ENCODE results near the gene EPS8L1.
A peak's percentile ranks its signal among the peaks of the same experiment; 100 is the strongest.

The EPS8L1 gene

DNA sequence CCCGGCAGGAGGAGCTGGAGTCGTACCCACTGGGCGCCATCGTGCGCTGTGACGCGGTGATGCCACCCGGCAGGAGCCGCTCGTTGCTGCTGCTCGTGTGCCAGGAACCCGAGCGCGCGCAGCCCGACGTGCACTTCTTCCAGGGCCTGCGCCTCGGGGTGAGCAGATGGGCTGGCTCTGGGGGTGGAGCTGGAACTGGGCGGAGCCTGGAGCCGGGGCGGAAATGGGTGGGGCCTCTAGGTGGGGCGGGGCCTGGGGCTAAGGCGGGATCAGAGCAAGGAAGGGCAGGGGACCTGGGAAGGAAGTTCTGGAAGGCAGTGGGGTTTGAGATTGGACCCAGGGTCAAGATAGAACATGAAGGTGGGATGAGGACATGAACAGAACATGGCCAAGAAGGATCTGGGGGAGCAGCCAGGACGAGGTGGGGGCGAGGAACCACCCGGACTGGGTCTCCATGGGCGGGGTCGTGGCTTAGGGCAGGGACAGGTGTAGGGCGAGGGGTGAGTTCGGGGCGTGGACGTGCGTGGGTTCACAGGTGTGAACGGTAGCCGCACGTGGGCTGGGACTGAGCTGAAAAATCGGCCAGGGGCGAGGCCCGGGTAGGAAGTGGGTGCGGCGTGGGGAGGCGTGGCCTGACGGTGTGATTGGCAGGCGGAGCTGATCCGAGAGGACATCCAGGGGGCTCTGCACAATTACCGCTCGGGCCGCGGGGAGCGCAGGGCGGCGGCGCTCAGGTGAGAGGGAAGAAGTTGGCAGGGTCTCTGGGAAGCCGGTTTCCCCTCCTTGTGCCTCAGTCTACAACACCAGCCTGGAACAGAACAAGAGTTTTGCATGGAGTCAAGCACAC, 4.7 kb downstream of the EPS8L1 start:
- peak; percentile 87 for DNase-seq (ENCODE audit: low spot score)

GRCh38 chr19:55080968-55081769, 5.5 kb downstream of the EPS8L1 start:
- DNase-seq (ENCODE audit: low spot score): peak; percentile 95

GRCh38 chr19:55081770-55082019, 6.0 kb downstream of the EPS8L1 start:
- no peak for DNase-seq (ENCODE audit: low spot score)

GRCh38 chr19:55082020-55082851, 6.6 kb downstream of the EPS8L1 start:
- peak; percentile 82 for DNase-seq (ENCODE audit: low spot score)

GRCh38 chr19:55083004-55083850, 7.6 kb downstream of the EPS8L1 start:
- DNase-seq (ENCODE audit: low spot score): peak; percentile 71

GRCh38 chr19:55084416-55084815, 8.7 kb downstream of the EPS8L1 start:
- DNase-seq (ENCODE audit: low spot score): no peak

DNA sequence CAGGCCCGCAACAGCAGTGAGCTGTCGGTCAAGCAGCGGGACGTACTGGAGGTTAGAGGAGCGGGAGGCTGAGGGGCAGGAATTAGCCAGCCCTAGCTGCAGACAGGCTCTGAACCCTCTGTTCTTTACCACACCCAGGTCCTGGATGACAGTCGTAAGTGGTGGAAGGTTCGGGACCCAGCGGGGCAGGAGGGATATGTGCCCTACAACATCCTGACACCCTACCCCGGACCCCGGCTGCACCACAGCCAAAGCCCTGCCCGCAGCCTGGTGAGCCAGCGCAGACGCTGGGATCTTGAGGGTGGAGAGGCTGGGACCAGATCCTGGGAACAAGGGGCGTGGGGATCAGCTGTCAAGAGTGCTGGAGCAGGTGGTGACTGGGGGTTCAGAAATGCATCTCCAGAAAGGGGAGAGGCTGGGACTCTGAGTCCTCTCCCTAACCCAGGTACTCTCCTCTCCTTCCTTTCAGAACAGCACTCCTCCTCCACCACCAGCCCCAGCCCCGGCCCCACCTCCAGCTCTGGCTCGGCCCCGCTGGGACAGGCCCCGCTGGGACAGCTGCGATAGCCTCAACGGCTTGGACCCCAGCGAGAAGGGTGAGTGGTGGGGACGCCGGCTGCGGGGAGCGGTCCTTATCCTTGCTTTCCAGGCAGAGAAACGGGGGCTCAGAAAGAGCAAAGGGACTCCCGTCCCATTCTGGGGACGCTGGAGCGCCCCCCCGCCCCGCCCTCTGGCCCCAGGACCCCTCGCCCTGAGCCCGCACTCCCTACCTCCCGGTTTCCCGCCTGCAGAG, 10.4 kb downstream of the EPS8L1 start:
- no peak for DNase-seq (ENCODE audit: low spot score)

DNA sequence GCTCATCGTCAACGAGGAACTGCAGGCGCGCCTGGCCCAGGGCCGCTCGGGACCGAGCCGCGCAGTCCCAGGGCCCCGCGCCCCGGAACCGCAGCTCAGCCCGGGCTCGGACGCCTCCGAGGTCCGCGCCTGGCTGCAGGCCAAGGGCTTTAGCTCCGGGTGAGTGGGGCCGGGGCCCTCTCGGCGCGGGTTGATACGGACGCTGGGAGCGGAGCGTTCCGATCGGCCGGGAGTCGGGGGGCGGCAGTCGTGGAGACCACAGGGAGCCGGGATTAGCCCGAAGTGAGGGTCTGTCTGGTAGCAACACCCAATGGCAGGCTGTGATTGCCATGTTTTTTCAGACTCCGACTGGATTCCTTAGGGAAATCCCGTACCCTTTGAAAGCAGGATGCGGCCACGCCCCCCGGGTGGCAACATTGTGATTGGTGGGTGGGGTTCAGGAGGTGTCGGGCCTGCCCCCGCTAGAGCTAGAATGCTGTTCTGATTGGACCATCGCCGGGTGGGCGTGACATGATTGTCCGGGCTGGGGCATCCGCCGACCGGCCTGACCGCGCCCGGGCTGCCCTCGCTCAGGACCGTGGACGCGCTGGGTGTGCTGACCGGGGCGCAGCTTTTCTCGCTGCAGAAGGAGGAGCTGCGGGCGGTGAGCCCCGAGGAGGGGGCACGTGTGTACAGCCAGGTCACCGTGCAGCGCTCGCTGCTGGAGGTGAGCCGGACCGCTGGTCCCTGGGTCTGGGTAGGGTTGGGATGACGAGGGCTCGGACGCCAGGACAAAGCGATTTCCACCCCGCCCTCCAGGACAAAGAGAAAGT, 11.3 kb downstream of the EPS8L1 start:
- no peak for DNase-seq (ENCODE audit: low spot score)

GRCh38 chr19:55087542-55087901, 11.9 kb downstream of the EPS8L1 start:
- no peak for DNase-seq (ENCODE audit: low spot score)

- no peak for DNase-seq (ENCODE audit: low spot score)
Measured at GRCh38 chr19:55088021-55088451, 12.4 kb downstream of the EPS8L1 start.

DNA sequence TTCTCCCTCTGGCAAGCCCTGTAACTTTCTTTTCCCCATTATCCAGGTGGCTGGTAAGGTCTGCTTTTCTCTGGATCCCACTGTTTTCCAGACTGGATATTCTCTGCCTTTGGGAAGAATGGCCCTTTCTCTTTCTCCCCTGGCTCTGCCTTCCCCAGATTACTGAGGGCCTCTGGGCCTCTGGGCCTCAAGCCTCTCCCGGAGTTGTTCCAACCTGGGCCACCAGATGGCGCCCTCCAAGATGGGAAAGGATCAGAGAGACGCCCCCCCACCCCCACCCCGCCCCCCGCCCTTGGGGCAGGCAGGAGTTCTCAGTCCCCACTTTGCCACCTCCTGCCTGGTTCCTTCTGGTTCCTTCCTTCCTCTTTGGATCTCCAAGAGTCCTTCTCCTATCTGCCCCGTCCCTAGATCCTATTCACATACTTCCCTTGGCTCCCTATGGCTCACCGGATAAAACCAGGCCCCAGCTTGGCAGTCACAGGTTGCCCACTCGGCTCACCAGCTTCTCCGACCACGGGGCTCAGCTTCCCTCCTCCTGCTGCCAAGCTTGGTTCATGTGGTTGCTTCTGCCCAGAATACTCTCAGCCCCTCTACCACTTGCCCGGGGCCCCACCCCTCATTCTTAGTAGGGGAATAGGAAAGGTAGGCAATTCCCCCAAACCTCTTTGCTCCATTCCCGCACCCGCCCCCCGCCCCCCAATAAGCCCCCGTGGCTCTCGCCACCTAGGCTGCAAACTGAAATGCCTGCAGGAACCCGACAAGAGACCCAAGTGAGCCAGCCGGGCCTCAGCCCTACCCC, 13.1 kb downstream of the EPS8L1 start:
- peak; percentile 86 for DNase-seq (ENCODE audit: low spot score)

DNA sequence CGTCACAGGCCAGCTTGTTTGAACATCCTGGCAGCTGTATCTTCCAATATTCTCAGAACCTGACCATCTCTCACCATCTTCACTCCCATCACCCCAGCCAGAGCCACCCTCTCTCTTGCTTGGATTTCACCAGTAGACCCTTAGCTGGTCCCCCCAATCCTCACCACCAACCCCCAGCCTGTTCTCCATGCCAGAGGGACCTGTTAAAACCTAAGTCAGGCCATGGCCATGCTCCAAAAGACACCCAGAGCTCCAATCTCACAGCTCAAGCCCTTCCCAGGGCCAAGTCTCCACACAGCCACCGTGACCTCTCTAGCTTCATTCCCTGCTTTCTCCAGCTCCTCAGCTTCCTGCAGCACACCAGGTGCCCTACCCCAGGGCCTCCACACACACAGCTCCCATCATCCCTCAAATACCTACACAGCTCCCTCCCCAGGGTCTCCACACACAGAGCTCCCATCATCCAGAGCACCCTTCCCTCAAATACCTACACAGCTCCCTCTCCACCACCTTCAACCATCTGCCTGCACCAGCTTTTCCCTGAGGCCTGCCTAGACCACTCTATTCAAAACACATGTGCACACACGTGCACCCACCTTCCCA, 13.8 kb downstream of the EPS8L1 start:
- DNase-seq (ENCODE audit: low spot score): no peak

DNA sequence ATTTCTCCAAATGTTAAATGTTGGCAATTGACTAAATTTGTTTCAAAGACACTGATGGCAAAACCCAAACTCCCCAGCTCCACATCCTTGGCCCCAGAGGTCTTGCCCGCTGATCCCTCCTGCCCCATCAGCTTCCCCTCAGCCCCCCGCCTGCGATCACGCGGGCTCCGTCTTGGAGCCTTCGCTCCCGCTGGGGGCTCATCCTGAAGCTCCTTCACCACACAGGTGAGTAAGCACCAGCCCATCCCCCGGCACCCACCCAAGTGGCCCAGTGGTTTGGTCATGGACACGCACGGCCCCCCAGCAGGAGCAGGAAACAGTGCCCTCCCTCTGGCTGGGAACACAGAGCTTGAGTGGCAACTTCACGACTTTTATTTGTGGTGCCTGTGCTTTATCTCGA, 14.9 kb downstream of the EPS8L1 start:
- DNase-seq (ENCODE audit: low spot score): no peak

DNA sequence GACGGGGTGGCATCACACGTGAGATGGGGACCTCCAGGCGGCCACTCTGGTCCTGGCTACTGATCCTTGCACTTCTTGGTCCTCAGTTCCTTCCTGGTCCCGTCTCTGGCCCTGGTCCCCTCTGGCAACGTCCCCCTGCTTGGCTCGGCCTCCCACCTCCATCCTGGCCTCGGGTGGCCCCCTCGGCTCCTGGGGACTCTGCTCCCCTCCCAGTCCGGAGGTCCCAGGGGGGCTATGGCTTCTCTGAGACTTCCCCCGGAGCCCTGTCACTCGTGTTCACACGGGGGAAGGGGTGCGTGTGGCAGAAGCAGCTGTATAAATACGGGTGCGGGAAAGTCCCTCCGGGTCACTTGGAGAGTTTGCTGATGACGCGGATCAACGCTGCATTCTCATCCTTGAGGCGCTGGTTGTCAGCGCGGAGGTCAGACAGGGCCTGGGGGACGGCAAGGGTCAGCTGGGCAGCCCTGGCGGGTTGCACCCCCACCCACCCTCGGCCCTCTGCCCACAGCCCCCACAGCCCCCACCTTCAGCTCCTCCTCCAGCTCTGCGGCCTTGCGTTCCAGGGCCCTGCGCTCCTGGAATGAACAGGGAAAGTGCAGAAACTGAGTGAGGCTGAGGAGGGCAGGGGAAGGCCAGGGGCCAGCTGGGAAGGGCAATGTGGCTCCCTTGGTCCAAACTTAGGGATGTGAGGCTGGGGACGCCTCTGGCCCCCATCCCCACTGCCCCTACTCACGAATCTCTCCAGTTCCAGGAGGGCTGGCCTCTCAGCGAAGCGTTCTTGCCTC, 15.6 kb downstream of the EPS8L1 start:
- DNase-seq (ENCODE audit: low spot score): no peak

- no peak for DNase-seq (ENCODE audit: low spot score)
Measured at GRCh38 chr19:55091955-55092354, 16.3 kb downstream of the EPS8L1 start.

- no peak for DNase-seq (ENCODE audit: low spot score)
Measured at GRCh38 chr19:55092423-55093318, 17.0 kb downstream of the EPS8L1 start.

All from HuH-7 (cell line).